Duodenal mucosa (tissue), 2 donors: Measurements from ENCODE around the gene DENND6A.
"Not testable (repeated sequence)": the region's sequence is repeated elsewhere in the genome, so short reads cannot be mapped to it uniquely, and the experiment has no call there.

ENCODE experiments used
- H3K27ac ChIP-seq: one replicate; pipeline ENCODE4 v1.7.0; 2013; ENCODE audit warnings: low read depth, low read length
- H3K27me3 ChIP-seq, 2 donors: one replicate each; pipeline ENCODE4 v1.7.0; 2013; ENCODE audit warnings: low read length in 2 of 2, control low read depth in 1 of 2; ENCODE audit not compliant: insufficient read depth in 2 of 2, control insufficient read depth in 1 of 2
- H3K36me3 ChIP-seq, 2 donors: one replicate each; pipeline ENCODE4 v1.7.0; 2013; ENCODE audit warnings: low read length in 2 of 2, control low read depth in 1 of 2; ENCODE audit not compliant: insufficient read depth in 2 of 2, control insufficient read depth in 1 of 2
- H3K4me1 ChIP-seq, 2 donors: one replicate each; pipeline ENCODE4 v1.7.0; 2013; ENCODE audit warnings: low read length in 2 of 2, control low read depth in 1 of 2; ENCODE audit not compliant: insufficient read depth in 2 of 2, control insufficient read depth in 1 of 2
- H3K4me3 ChIP-seq, 2 donors: one replicate each; pipeline ENCODE4 v1.7.0; 2013; ENCODE audit warnings: low read length in 2 of 2, low read depth in 1 of 2
- H3K9ac ChIP-seq, 2 donors: one replicate each; pipeline ENCODE4 v1.7.0; 2013; ENCODE audit warnings: low read length in 2 of 2, low read depth in 1 of 2
- H3K9me3 ChIP-seq, 2 donors: one replicate each; pipeline ENCODE4 v1.7.0; 2013; ENCODE audit warnings: low read length in 2 of 2, control low read depth in 1 of 2; ENCODE audit not compliant: control insufficient read depth in 1 of 2

The DENND6A gene

DNA sequence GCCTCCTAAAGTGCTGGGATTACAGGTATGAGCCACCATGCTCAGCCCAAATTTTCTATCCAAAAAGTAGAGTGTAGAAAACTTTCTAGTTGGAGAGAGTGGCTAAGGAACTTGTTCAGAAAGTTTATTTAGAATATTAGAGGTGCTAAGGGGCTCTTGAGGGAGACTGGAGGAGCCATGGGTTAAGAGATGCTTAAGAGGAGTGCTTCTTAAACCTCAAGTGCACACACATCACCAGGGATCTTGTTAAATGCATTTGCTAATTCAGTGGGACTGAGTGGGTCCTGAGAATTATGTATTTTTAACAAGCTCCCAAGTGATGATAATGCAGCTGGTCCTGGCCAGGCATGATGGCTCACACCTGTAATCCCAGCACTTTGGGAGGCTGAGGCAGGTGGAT lies 33.5 kb upstream of the DENND6A start:
- Histone ChIP-seq H3K27me3 (no peaks in the 10 kb centered on the region), H3K4me1 (peaks cover 0 to 3% of the 10 kb centered on the region in 2 donors), H3K9me3 (no peaks in the 10 kb centered on the region), H3K27ac (no peak overlapping the region), H3K36me3 (no peaks in the 10 kb centered on the region), H3K4me3 (no peak overlapping the region), H3K9ac (no peak overlapping the region)

DNA sequence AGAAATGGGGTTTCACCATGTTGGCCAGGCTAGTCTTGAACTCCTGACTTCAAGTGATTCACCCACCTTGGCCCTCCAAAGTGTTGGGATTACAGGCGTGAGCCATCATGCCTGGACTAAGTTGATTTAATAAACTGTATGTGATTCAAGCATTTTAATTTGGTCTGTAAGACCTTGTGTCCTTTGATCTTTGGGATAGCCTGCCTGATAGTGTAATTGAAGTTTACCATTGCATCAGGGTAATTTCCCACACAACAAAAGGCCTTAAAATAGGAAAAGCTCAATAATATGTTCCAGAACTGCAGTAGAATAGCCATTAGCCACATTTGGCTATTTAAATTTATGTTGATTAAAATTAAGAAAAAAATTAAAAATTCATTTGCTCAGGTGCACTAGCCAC lies 25.2 kb upstream of the DENND6A start:
- Histone ChIP-seq H3K9me3 (no peaks in the 10 kb centered on the region), H3K27me3 (no peaks in the 10 kb centered on the region), H3K9ac (no peak overlapping the region), H3K4me3 (no peak overlapping the region), H3K27ac (no peak overlapping the region), H3K4me1 (peaks cover 3 to 4% of the 10 kb centered on the region in 2 donors), H3K36me3 (no peaks in the 10 kb centered on the region)

DNA sequence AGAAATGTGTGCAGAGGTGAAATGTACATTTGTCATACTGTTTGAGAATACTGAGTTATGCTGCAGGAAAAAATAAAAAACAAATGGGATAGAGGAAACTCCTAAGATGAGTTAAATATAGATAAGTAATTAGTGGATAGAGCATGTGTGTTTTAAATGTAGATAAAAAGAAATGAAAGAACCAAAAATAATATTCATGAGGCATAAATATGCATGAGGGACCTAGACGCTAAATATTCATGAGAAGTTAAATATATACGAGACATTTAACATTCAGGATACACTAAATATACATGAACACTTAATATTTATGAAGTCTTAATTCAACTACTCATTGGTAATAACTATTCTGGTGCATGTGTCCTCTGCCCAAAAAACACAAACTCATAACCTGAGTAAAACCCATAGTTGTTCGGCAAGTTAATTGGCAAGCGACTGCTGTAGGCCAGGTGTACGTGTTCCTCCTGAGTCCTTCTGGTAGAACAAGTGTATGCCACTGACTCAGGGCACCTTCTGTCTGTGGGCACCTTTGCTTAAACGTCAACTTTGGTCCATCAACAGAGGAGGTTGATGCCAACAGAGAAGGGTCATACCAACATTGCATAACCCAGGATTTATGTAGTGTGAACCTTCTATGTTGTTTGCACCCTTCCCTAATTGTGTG lies 24.5 kb upstream of the DENND6A start:
- Histone ChIP-seq H3K9ac (no peak overlapping the region), H3K4me3 (no peak overlapping the region), H3K27me3 (no peaks in the 10 kb centered on the region), H3K9me3 (no peaks in the 10 kb centered on the region), H3K27ac (no peak overlapping the region), H3K4me1 (peaks cover 3 to 4% of the 10 kb centered on the region in 2 donors), H3K36me3 (no peaks in the 10 kb centered on the region)

DNA sequence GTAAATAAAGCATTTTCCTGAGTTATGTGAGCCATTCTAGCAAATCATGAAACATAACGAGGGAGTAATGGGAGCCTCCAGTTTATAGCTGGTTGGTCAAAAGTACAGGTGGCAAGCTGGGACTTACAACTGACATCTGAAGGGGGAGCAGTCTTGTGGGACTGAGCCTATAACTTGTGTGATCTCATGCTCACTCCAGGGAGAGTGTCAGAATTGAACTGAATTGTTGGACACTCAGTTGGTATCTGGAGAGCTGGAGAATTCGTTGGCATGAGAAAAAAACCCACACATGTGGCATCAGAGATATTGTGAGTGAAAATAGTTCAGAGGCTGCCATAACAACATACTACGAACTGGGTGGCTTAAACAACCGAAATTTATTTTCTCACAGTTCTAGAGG lies 22.8 kb upstream of the DENND6A start:
- no peak overlapping the region for H3K9ac ChIP-seq
- H3K27ac ChIP-seq = no peak overlapping the region
- H3K4me3 ChIP-seq = no peak overlapping the region
- peaks cover 0 to 3% of the 10 kb centered on the region in 2 donors for H3K4me1 ChIP-seq
- no peaks in the 10 kb centered on the region for H3K9me3 ChIP-seq
- H3K27me3 ChIP-seq = no peaks in the 10 kb centered on the region
- no peaks in the 10 kb centered on the region for H3K36me3 ChIP-seq

DNA sequence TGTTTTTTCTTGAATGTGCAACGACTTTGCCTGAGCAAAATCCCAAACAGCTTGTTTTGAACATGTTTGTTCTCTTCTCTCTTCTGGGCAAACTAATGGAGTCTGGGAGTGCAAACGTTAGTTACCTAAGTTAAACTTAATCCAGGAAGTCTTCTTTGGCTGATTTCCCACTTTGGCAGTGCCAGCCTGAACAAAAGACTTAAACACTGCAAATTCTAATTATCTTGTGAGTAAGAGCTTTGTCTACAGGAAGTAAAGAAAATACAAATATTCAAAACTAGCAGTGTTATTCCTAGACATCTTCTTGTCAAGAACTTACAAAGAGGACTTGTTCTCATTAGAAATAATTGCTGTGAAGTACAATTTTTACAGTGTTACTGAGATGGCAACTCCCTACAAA lies 16.7 kb upstream of the DENND6A start:
- Histone ChIP-seq H3K27ac (no peak overlapping the region), H3K27me3 (no peaks in the 10 kb centered on the region), H3K9me3 (no peaks in the 10 kb centered on the region), H3K4me3 (no peak overlapping the region), H3K9ac (no peak overlapping the region), H3K36me3 (no peaks in the 10 kb centered on the region), H3K4me1 (peaks cover 0 to 4% of the 10 kb centered on the region in 2 donors)

DNA sequence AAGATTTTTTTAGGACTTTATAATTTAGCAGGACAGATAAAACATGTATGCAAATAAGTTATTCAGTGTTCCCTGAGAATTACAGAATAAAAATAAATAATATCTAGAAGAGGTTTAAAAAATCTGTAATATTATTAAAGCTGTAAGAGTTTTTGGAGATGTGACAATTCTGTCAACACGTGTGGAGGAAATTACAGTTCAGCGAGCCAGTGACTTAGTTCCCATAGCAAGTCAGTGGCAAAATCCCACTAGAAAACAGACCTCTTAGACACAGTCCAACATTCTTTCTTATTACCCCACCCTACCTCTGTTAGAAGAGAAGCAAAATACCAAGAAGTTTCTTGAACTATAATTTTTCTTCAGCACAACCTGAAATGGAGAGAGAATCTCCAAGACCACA lies 16.2 kb upstream of the DENND6A start:
- H3K4me1 ChIP-seq = peaks cover 0 to 4% of the 10 kb centered on the region in 2 donors

DNA sequence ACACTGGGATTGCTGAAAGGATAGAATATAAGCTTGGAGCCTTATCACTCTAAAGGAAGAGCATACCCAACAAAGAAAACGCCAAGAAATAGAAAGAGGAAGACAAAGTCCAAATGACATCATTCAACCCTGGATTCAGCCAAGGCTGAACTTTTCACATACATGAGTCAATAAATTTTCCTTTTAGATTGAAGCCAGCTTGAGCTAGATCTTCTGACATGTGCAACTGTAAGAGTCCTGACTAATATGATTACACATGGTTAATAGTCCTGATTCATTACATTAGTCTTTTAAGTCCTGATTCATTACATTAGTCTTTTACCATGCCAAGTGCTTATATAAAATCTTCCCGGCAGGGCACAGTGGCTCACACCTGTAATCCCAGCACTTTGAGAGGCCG lies 13.6 kb upstream of the DENND6A start:
- Histone ChIP-seq H3K9ac (no peak overlapping the region), H3K36me3 (no peaks in the 10 kb centered on the region), H3K27ac (no peak overlapping the region), H3K4me3 (no peak overlapping the region), H3K4me1 (peaks cover 0 to 4% of the 10 kb centered on the region in 2 donors), H3K27me3 (no peaks in the 10 kb centered on the region), H3K9me3 (no peaks in the 10 kb centered on the region)

More for the DNA sequence above, 16.2 kb upstream of the DENND6A start:
- no peaks in the 10 kb centered on the region for H3K27me3 ChIP-seq
- H3K9ac ChIP-seq = no peak overlapping the region
- H3K27ac ChIP-seq = no peak overlapping the region
- H3K9me3 ChIP-seq = no peaks in the 10 kb centered on the region
- no peaks in the 10 kb centered on the region for H3K36me3 ChIP-seq
- no peak overlapping the region for H3K4me3 ChIP-seq

DNA sequence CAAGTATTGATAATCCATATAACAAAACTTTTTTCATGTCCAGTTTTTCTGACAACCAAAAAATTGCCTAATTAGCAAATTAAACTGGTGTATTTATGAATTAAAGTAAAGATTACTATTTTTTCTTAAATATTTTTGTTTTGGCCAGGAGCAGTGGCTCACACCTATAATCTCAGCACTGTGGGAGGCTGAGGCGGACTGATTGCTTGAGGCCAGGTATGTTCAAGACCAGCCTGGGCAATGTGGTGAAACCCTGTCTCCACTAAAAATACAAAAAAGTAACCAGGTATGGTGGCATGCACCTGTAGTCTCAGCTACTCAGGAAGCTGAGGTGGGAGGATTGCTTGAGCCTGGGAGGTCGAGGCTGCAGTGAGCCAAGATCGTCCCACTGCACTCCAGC lies 12.5 kb upstream of the DENND6A start:
- H3K4me1 ChIP-seq, H3K4me3 ChIP-seq, H3K36me3 ChIP-seq, H3K27me3 ChIP-seq, H3K27ac ChIP-seq, H3K9ac ChIP-seq, H3K9me3 ChIP-seq: not testable (repeated sequence)

DNA sequence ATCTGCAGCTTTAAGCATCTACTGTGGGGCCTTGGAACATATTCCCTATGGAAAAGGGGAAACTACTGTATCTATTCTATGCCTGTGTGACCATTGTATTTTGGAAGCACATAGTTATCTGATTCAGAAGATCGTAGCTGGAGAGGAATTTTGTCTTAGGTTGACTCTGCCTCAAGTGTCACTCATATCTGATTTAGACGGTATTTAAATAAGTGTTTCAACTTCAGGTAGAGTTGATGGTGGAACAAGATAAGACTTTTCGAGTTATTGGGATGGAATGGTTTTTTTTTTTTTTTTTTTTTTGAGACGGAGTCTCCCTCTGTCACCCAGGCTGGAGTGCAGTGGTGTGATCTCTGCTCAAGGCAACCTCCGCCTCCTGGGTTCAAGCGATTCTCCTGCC lies 8.9 kb upstream of the DENND6A start:
- H3K4me1 ChIP-seq = peaks cover 0 to 4% of the 10 kb centered on the region in 2 donors
- H3K27me3 ChIP-seq = no peaks in the 10 kb centered on the region
- H3K27ac ChIP-seq = no peak overlapping the region
- H3K9me3 ChIP-seq = no peaks in the 10 kb centered on the region
- no peak overlapping the region for H3K4me3 ChIP-seq
- no peaks in the 10 kb centered on the region for H3K36me3 ChIP-seq
- H3K9ac ChIP-seq = no peak overlapping the region

DNA sequence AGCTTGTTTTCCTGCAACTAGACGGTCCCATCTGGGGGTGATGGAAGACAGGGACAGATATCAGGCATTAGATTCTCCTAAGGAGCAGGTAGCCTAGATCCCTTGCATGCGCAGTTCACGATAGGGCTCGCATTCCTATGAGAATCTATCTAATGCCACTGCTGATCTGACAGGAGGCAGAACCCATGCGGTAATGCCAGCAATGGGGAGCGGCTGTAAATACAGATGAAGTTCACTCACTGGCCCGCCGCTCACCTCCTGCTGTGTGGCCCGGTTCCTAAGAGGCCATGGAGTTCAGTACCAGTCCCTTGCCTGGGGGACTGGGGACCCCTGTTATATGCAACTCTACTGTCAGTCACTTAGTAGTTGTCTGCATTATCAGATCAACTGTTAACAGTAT lies 7.9 kb upstream of the DENND6A start:
- Histone ChIP-seq H3K27me3 (no peaks in the 10 kb centered on the region), H3K36me3 (no peaks in the 10 kb centered on the region), H3K9me3 (no peaks in the 10 kb centered on the region), H3K4me3 (no peak overlapping the region), H3K9ac (no peak overlapping the region), H3K27ac (no peak overlapping the region), H3K4me1 (no peaks in the 10 kb centered on the region)

DNA sequence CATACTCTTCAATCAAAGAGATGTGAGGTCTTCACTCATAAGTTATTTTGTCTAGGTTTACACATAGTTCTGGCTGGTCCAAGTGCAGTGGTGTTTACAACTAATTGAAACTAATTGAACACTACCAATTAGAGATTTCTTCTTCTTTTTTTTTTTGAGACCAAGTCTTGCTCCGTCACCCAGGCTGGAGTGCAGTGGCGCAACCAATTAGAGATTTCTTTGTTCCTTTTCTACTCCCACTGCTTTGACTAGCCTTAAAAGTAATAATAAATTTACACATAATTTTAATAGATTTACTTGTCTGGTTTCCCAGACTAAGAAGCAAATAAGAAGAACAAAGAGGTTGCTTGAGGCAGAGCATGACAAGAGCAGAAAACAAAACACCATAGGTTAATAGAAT lies 6.7 kb upstream of the DENND6A start:
- Histone ChIP-seq H3K36me3 (no peaks in the 10 kb centered on the region), H3K9ac (no peak overlapping the region), H3K9me3 (no peaks in the 10 kb centered on the region), H3K4me3 (no peak overlapping the region), H3K27ac (no peak overlapping the region), H3K4me1 (no peaks in the 10 kb centered on the region), H3K27me3 (no peaks in the 10 kb centered on the region)
